HepG2 (cell line): ENCODE measurements around the gene TLE2. TPM values are rescaled to one million over a fixed set of nuclear protein-coding genes. Genes with fewer than 3 reads are reported as not detected.

Experiments used
- CENPX ChIP-seq: sonication (generic); formaldehyde crosslinking; IDR thresholded peaks from 2 replicates; pipeline ENCODE4 v1.9.0; 2021; ENCODE audit warnings: mild to moderate bottlenecking, missing genetic modification reagents, moderate library complexity
- CREB1 ChIP-seq, 2 experiments: fragments of 450-650 bp in 1 of 2; IDR thresholded peaks; 2 replicates each; pipeline ENCODE4 v1.6.1; 2016 to 2017; ENCODE audit warnings: control low read depth in 1 of 2, mild to moderate bottlenecking in 1 of 2, missing compliant biosample characterization in 1 of 2, missing genetic modification characterization in 1 of 2
- DZIP1 ChIP-seq: sonication (generic); formaldehyde crosslinking; IDR thresholded peaks from 2 replicates; pipeline ENCODE4 v1.5.0; 2020; ENCODE audit warnings: mild to moderate bottlenecking, missing genetic modification reagents
- ELF4 ChIP-seq: sonication (generic); formaldehyde crosslinking; IDR thresholded peaks from 2 replicates; pipeline ENCODE4 v1.5.0; 2020; ENCODE audit warnings: missing genetic modification reagents, mild to moderate bottlenecking, moderate library complexity, borderline replicate concordance
- HCFC1 ChIP-seq: fragments of 150-350 bp; IDR thresholded peaks from 2 replicates; pipeline ENCODE4 v1.6.1; 2014; ENCODE audit warnings: low read depth, low read length
- HES4 ChIP-seq: sonication (generic); formaldehyde crosslinking; IDR thresholded peaks from 2 replicates; pipeline ENCODE4 v1.9.0; 2021; ENCODE audit warnings: mild to moderate bottlenecking, missing genetic modification reagents, borderline replicate concordance
- HOXA5 ChIP-seq: sonication (generic); formaldehyde crosslinking; IDR thresholded peaks from 2 replicates; pipeline ENCODE4 v1.4.0; 2020; ENCODE audit warnings: missing genetic modification reagents
- LBX2 ChIP-seq: sonication (generic); formaldehyde crosslinking; IDR thresholded peaks from 2 replicates; pipeline ENCODE4 v1.5.0; 2020; ENCODE audit warnings: missing genetic modification reagents, mild to moderate bottlenecking, borderline replicate concordance
- MAFG ChIP-seq: sonication (generic); formaldehyde crosslinking; IDR thresholded peaks from 2 replicates; pipeline ENCODE4 v1.5.1; 2020; ENCODE audit warnings: mild to moderate bottlenecking, missing genetic modification reagents
- MIER3 ChIP-seq: IDR thresholded peaks from 2 replicates; pipeline ENCODE4 v1.6.1; 2016; ENCODE audit warnings: missing compliant biosample characterization, borderline replicate concordance
- NFYB ChIP-seq: sonication (generic); formaldehyde crosslinking; IDR thresholded peaks from 2 replicates; pipeline ENCODE4 v1.4.0; 2020; ENCODE audit warnings: missing genetic modification reagents
- SALL2 ChIP-seq: sonication (generic); formaldehyde crosslinking; IDR thresholded peaks from 2 replicates; pipeline ENCODE4 v1.8.1; 2023; ENCODE audit warnings: mild to moderate bottlenecking, missing genetic modification reagents, inconsistent platforms
- UBTF ChIP-seq: sonication (generic); formaldehyde crosslinking; IDR thresholded peaks from 2 replicates; pipeline ENCODE4 v1.4.0; 2020; ENCODE audit warnings: mild to moderate bottlenecking, missing genetic modification reagents
- ZEB1 ChIP-seq: IDR thresholded peaks from 2 replicates; pipeline ENCODE4 v1.6.1; 2012; ENCODE audit warnings: mild to moderate bottlenecking, low read depth, inconsistent platforms; ENCODE audit not compliant: insufficient replicate concordance
- ZFY ChIP-seq: sonication (generic); formaldehyde crosslinking; IDR thresholded peaks from 2 replicates; pipeline ENCODE4 v1.4.0; 2020; ENCODE audit warnings: missing genetic modification reagents
- ZKSCAN8 ChIP-seq: IDR thresholded peaks from 2 replicates; pipeline ENCODE4 v1.6.1; 2016; ENCODE audit warnings: borderline replicate concordance, missing genetic modification reagents, missing compliant biosample characterization
- ZNF121 ChIP-seq: sonication (generic); formaldehyde crosslinking; IDR thresholded peaks from 2 replicates; pipeline ENCODE4 v1.5.0; 2020; ENCODE audit warnings: mild to moderate bottlenecking, missing genetic modification reagents
- ZNF18 ChIP-seq: sonication (generic); formaldehyde crosslinking; IDR thresholded peaks from 2 replicates; pipeline ENCODE4 v1.8.0; 2022; ENCODE audit warnings: mild to moderate bottlenecking, missing genetic modification reagents; ENCODE audit not compliant: insufficient replicate concordance
- ZNF749 ChIP-seq: sonication (generic); formaldehyde crosslinking; IDR thresholded peaks from 2 replicates; pipeline ENCODE4 v1.8.0; 2022; ENCODE audit warnings: mild to moderate bottlenecking, missing genetic modification reagents, moderate library complexity, borderline replicate concordance
- ZNF75D ChIP-seq: sonication (generic); formaldehyde crosslinking; IDR thresholded peaks from 2 replicates; pipeline ENCODE4 v1.8.1; 2023; ENCODE audit warnings: missing genetic modification reagents, mild to moderate bottlenecking, borderline replicate concordance
- ZNF773 ChIP-seq: sonication (generic); formaldehyde crosslinking; IDR thresholded peaks from 2 replicates; pipeline ENCODE4 v1.4.0; 2020; ENCODE audit warnings: missing genetic modification reagents, borderline replicate concordance
- polyA plus RNA-seq, 8 experiments: library from polyadenylated mRNA; depleted of rRNA in 3 of 8; stranded (reverse) in 7 of 8; unstranded in 1 of 8; fragments of >200 nt; fragmentation: Illumina TruSeq in 4 of 8; extraction: Trizol in 4 of 8; gene quantifications; 2 replicates each; pipeline versions ENCODE4 v1.2.1 to v1.2.3, GENCODE V29; 2011 to 2016; ENCODE audit warnings: low read depth in 4 of 8, missing spikeins in 1 of 8, mixed read lengths in 1 of 8; ENCODE audit not compliant: insufficient read depth in 1 of 8
- total RNA-seq, 5 experiments: library from RNA; depleted of rRNA; stranded (reverse); fragments of >200 nt; fragmentation: Illumina TruSeq; extraction: Trizol; gene quantifications; 2 replicates each; pipeline ENCODE4 v1.2.3, GENCODE V29; 2016; ENCODE audit warnings: low read depth in 1 of 5

TLE2 gene
- total and polyA plus RNA-seq, 2 of the 13 experiments (the other 11 are each of a cell fraction or from before 2014, with no cell fraction given): 0.07 to 0.81 TPM

- TF ChIP-seq DZIP1 (no peak), SALL2 (peak; percentile 77; the same call in 1 of the 2 replicates), LBX2 (CRISPR knock-in tag) (no peak), ZKSCAN8 (CRISPR knock-in tag) (no peak), ZFY (CRISPR knock-in tag) (peak; percentile 80), ZNF75D (no peak), CREB1 (IDR thresholded peaks at IDR 0.05) (peak; percentile 80), CREB1 (CRISPR knock-in tag; IDR thresholded peaks at IDR 0.05) (peak; percentile 88), CENPX (CRISPR knock-in tag) (no peak), HCFC1 (peak; percentile 55; the same call in 1 of the 2 replicates), UBTF (CRISPR knock-in tag) (peak; percentile 43; the same call in 1 of the 2 replicates), HOXA5 (CRISPR knock-in tag) (peak; percentile 62; the same call in 1 of the 2 replicates), ZNF773 (CRISPR knock-in tag) (no peak), HES4 (peak; percentile 83; the same call in 1 of the 2 replicates), ZEB1 (no peak), MIER3 (CRISPR knock-in tag) (peak; percentile 33; the same call in 1 of the 2 replicates), ELF4 (peak; percentile 95), ZNF121 (CRISPR knock-in tag) (no peak), NFYB (CRISPR knock-in tag) (peak; percentile 90), MAFG (no peak), ZNF749 (CRISPR knock-in tag) (no peak; the same call in 1 of the 2 replicates), ZNF18 (CRISPR knock-in tag) (peak; percentile 51)
These were observed 78.6 kb downstream of the TLE2 start (continued) for GRCh38 chr19:2950286-2951124.
